PFSK-1 (cell line): ENCODE results near the gene TNS3.

Source experiments
- FOXP2 ChIP-seq: optimal IDR thresholded peaks from 2 replicates; pipeline ENCODE3; 2011; ENCODE audit warnings: borderline replicate concordance, control low read depth, inconsistent platforms; ENCODE audit not compliant: insufficient read depth; ENCODE audit errors: extremely low read length, extremely low read depth
- POLR2AphosphoS5 ChIP-seq: IDR thresholded peaks from 2 replicates; pipeline ENCODE4 v1.6.1; 2012; ENCODE audit warnings: low read depth, mild to moderate bottlenecking, control low read depth, low read length, moderate library complexity
- REST ChIP-seq, 2 experiments: IDR thresholded peaks; 2 replicates each; pipeline versions ENCODE4 v1.6.1 to v1.8.0; 2011 to 2012; ENCODE audit warnings: low read depth in 2 of 2, low read length in 2 of 2, control low read depth in 1 of 2, inconsistent platforms in 1 of 2, mild to moderate bottlenecking in 1 of 2, moderate library complexity in 1 of 2; ENCODE audit not compliant: insufficient read depth in 1 of 2
- SIN3A ChIP-seq: IDR thresholded peaks from 2 replicates; pipeline ENCODE4 v1.6.1; 2012; ENCODE audit warnings: mild to moderate bottlenecking, low read length, moderate library complexity, borderline replicate concordance; ENCODE audit not compliant: insufficient read depth
- TAF1 ChIP-seq: IDR thresholded peaks from 2 replicates; pipeline ENCODE4 v1.6.1; 2012; ENCODE audit warnings: low read length, control low read depth, borderline replicate concordance; ENCODE audit not compliant: insufficient read depth

The TNS3 gene

GRCh38 chr7:47404010-47404409, 177.9 kb downstream of the TNS3 start:
- no peak for TF ChIP-seq REST (IDR thresholded peaks at IDR 0.05; ENCODE audit: insufficient read depth in 1 of 2, low read depth in 2 of 2, low read length in 2 of 2)
- TF ChIP-seq POLR2AphosphoS5: no peak
- no peak for TF ChIP-seq FOXP2
- no peak for TF ChIP-seq TAF1
- TF ChIP-seq SIN3A: no peak

GRCh38 chr7:47402941-47403866, 178.7 kb downstream of the TNS3 start:
- TF ChIP-seq FOXP2: no peak
- no peak for TF ChIP-seq SIN3A
- TF ChIP-seq TAF1: no peak
- TF ChIP-seq POLR2AphosphoS5: no peak

GRCh38 chr7:47401611-47402570, 180.0 kb downstream of the TNS3 start:
- no peak for TF ChIP-seq SIN3A
- no peak for TF ChIP-seq REST (IDR thresholded peaks at IDR 0.05; ENCODE audit: insufficient read depth in 1 of 2, low read depth in 2 of 2, low read length in 2 of 2)
- TF ChIP-seq POLR2AphosphoS5: no peak
- no peak for TF ChIP-seq FOXP2
- no peak for TF ChIP-seq TAF1

DNA sequence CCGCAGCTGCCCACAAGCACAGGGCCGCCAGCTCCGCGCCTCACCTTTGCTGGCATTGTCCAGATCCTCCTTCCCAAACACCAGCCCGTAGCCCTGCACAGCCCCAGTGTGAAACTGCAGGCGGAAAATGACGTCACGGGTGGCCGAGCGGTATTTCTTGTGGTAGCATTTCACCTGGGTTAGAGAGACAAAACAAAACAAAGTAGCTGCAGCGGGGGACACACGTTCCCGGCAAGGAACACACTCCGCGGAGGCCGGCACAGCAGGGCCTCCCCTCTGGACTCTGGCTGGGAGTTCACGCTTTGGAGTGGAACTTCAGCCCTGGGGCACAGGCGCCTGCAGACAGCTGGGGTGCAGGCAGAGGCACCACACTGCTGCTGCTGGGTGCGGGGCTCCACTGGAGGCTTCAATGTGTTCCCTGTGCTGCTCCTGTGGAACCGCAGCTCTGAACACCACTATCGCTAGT, 181.1 kb downstream of the TNS3 start:
- TF ChIP-seq SIN3A: no peak
- TF ChIP-seq POLR2AphosphoS5: no peak
- TF ChIP-seq TAF1: no peak
- TF ChIP-seq FOXP2: no peak
- TF ChIP-seq REST (IDR thresholded peaks at IDR 0.05; ENCODE audit: insufficient read depth in 1 of 2, low read depth in 2 of 2, low read length in 2 of 2): no peak

DNA sequence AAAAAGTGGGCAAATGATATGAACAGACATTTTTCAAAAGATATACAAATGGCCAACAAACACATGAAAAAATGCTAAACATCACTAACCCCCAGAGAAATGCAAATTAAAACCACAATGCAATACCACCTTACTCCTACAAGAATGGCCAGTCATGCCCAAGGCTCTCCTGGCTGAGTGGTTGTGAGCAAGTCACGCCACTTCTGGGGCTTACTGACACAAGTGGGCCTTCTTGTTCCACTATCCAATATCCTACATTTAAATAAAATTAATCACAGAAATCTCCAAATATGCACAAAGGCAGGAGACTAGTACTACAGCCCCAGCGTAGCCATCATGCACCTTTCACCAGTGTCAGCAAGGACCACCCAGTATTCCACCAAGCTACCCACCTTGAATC, 181.9 kb downstream of the TNS3 start:
- TF ChIP-seq TAF1: no peak
- no peak for TF ChIP-seq REST (IDR thresholded peaks at IDR 0.05; ENCODE audit: insufficient read depth in 1 of 2, low read depth in 2 of 2, low read length in 2 of 2)
- TF ChIP-seq POLR2AphosphoS5: no peak
